Transverse colon (tissue), 4 donors: ENCODE data around the gene SLC38A4.

Source experiments
- CTCF ChIP-seq, 5 experiments: fragments of 200-600 bp in 3 of 5; fragments of 450-650 bp in 2 of 5; sonication (generic) in 3 of 5; IDR thresholded peaks; 1 replicate in 2 of 5; 2 replicates in 3 of 5; pipeline ENCODE4 v1.5.1; 2016 to 2017; ENCODE audit warnings: antibody characterized with exemption in 5 of 5, inconsistent platforms in 3 of 5, mild to moderate bottlenecking in 2 of 5, moderate library complexity in 1 of 5
- EP300 ChIP-seq: sonication (generic); formaldehyde crosslinking; IDR thresholded peaks from one replicate; pipeline ENCODE4 v1.6.1; 2017; ENCODE audit warnings: antibody characterized with exemption, low read depth
- POLR2A ChIP-seq: fragments of 450-650 bp; IDR thresholded peaks from one replicate; pipeline ENCODE4 v1.6.1; 2016; ENCODE audit warnings: antibody characterized with exemption, mild to moderate bottlenecking, moderate library complexity
- POLR2AphosphoS5 ChIP-seq, 3 donors: sonication (generic); formaldehyde crosslinking; IDR thresholded peaks; one replicate each; pipeline ENCODE4 v1.6.1; 2016; ENCODE audit warnings: antibody characterized with exemption in 3 of 3

GRCh38 chr12:46770501-46771183, 55.2 kb downstream of the SLC38A4 start:
- TF ChIP-seq CTCF (IDR thresholded peaks at IDR 0.05) (no peak), POLR2AphosphoS5 (IDR thresholded peaks at IDR 0.05) (no peak), POLR2A (no peak), EP300 (no peak)
